B cell (primary cell): ENCODE results near the gene HHIPL1. TPM values are rescaled to one million over a fixed set of nuclear protein-coding genes. Genes with fewer than 3 reads are reported as not detected.

Source experiments
- ATAC-seq: fragments of 200-7000 bp; cut with Tn5 transposase; one replicate; pipeline ENCODE4 v1.10.0; 2021; ENCODE audit warnings: low read depth, mild to moderate bottlenecking, moderate number of reproducible peaks, moderate library complexity
- CTCF ChIA-PET: fragments of 350-600 bp; sonication (Branson Sonifier 250); formaldehyde crosslinking; loops from one replicate; lab custom pipeline; 2021; ENCODE audit warnings: antibody characterized with exemption, inconsistent platforms; lab: Charles Lee
- POLR2A ChIA-PET: fragments of 350-600 bp; sonication (Branson Sonifier 250); formaldehyde crosslinking; loops from one replicate; lab custom pipeline; 2021; ENCODE audit warnings: antibody characterized with exemption; lab: Charles Lee
- DNase-seq: peaks from one replicate; pipeline ENCODE4 v3.0.0; 2013
- H2AFZ ChIP-seq: 2 replicates; pipeline ENCODE4 v1.6.1; 2012; ENCODE audit warnings: mild to moderate bottlenecking, low read depth, low read length; ENCODE audit not compliant: insufficient read depth, poor library complexity, severe bottlenecking
- H3K27ac ChIP-seq, 2 donors: 1 replicate in 1 of 2; 2 replicates in 1 of 2; pipeline ENCODE4 v1.5.1; 2012 to 2013; ENCODE audit warnings: low read length in 2 of 2, mild to moderate bottlenecking in 2 of 2, moderate library complexity in 1 of 2
- H3K27me3 ChIP-seq, 4 experiments: fragments of 200-600 bp in 1 of 4; sonication (generic) in 1 of 4; replicated peaks in 1 of 4; 1 replicate in 2 of 4; 2 replicates in 2 of 4; pipeline versions ENCODE4 v1.6.1 to v1.7.0; 2013 to 2016; ENCODE audit warnings: low read length in 3 of 4, mild to moderate bottlenecking in 2 of 4, mixed read lengths in 1 of 4, moderate library complexity in 1 of 4; ENCODE audit not compliant: insufficient read depth in 4 of 4, control insufficient read depth in 3 of 4; ENCODE audit errors: control extremely low read depth in 1 of 4
- H3K36me3 ChIP-seq, 2 experiments: replicated peaks in 1 of 2; 1 replicate in 1 of 2; 2 replicates in 1 of 2; pipeline versions ENCODE4 v1.6.1 to v1.7.1; 2013; ENCODE audit warnings: low read length in 1 of 2; ENCODE audit not compliant: insufficient read depth in 2 of 2, control insufficient read depth in 1 of 2; ENCODE audit errors: control extremely low read depth in 1 of 2, extremely low read depth in 1 of 2
- H3K4me1 ChIP-seq, 2 donors: fragments of 200-600 bp in 1 of 2; sonication (generic) in 1 of 2; 1 replicate in 1 of 2; 2 replicates in 1 of 2; pipeline versions ENCODE4 v1.5.1 to v1.6.1; 2013 to 2017; ENCODE audit warnings: low read length in 2 of 2; ENCODE audit not compliant: control insufficient read depth in 2 of 2, insufficient read depth in 2 of 2
- H3K4me2 ChIP-seq: replicated peaks from 2 replicates; pipeline ENCODE3; 2012; ENCODE audit warnings: mild to moderate bottlenecking, low read depth, low read length; ENCODE audit not compliant: poor library complexity, severe bottlenecking
- H3K4me3 ChIP-seq, 5 experiments: fragments of 200-600 bp in 1 of 5; sonication (generic) in 1 of 5; 1 replicate in 3 of 5; 2 replicates in 2 of 5; pipeline versions ENCODE4 v1.5.1 to v1.7.0; 2011 to 2016; ENCODE audit warnings: low read length in 4 of 5, mild to moderate bottlenecking in 4 of 5, low read depth in 2 of 5, control low read depth in 1 of 5, moderate library complexity in 1 of 5; ENCODE audit not compliant: insufficient read depth in 1 of 5; ENCODE audit errors: control extremely low read depth in 1 of 5, extremely low read depth in 1 of 5
- H3K79me2 ChIP-seq: fragments of 200-600 bp; sonication (generic); one replicate; pipeline ENCODE4 v1.6.0; 2016; ENCODE audit warnings: low read length; ENCODE audit not compliant: control insufficient read depth, insufficient read depth
- H3K9ac ChIP-seq: fragments of 200-600 bp; sonication (generic); 2 replicates; pipeline ENCODE4 v1.6.1; 2017; ENCODE audit warnings: mild to moderate bottlenecking, low read length, moderate library complexity
- H3K9me3 ChIP-seq, 3 donors: one replicate each; pipeline versions ENCODE4 v1.6.1 to v1.7.1; 2013; ENCODE audit warnings: low read length in 2 of 3; ENCODE audit not compliant: control insufficient read depth in 2 of 3, insufficient read depth in 1 of 3; ENCODE audit errors: control extremely low read depth in 1 of 3
- H4K20me1 ChIP-seq: 2 replicates; pipeline ENCODE4 v1.6.0; 2012; ENCODE audit warnings: mild to moderate bottlenecking, low read length; ENCODE audit not compliant: insufficient read depth, control insufficient read depth, poor library complexity, severe bottlenecking
- H3K27ac Mint-ChIP-seq: one replicate; pipeline ENCODE4 v1.8.0; 2021; ENCODE audit warnings: mixed read lengths
- H3K27me3 Mint-ChIP-seq: one replicate; pipeline ENCODE4 v1.8.0; 2021; ENCODE audit warnings: mixed read lengths
- H3K4me1 Mint-ChIP-seq: one replicate; pipeline ENCODE4 v1.8.0; 2021; ENCODE audit warnings: mixed read lengths
- H3K4me3 Mint-ChIP-seq: one replicate; pipeline ENCODE4 v1.8.0; 2021; ENCODE audit warnings: mixed read lengths
- H3K9me3 Mint-ChIP-seq: one replicate; pipeline ENCODE4 v1.8.0; 2022; ENCODE audit warnings: mixed read lengths; ENCODE audit not compliant: insufficient read depth
- CTCF ChIP-seq: fragments of 200-600 bp; IDR thresholded peaks from one replicate; pipeline ENCODE4 v1.8.0; 2022; ENCODE audit warnings: antibody characterized with exemption, mild to moderate bottlenecking
- EZH2 ChIP-seq: IDR thresholded peaks from 2 replicates; pipeline ENCODE4 v1.6.1; 2012; ENCODE audit warnings: borderline replicate concordance, low read depth, mild to moderate bottlenecking, moderate library complexity, low read length; ENCODE audit not compliant: insufficient read depth, poor library complexity, severe bottlenecking
- WGBS: methylation state at CpG from one replicate; pipeline ENCODE4 v1.1.5; 2013; ENCODE audit warnings: missing lambda C conversion rate; ENCODE audit not compliant: insufficient coverage; 5-methylcytosine and 5-hydroxymethylcytosine counted together
- intact Hi-C: fragments of 100-400 bp; cut with micrococcal nuclease; formaldehyde crosslinking; loops from one replicate; pipeline ENCODE4 v1.10.0; 2022
- polyA plus RNA-seq: library from polyadenylated mRNA; depleted of rRNA; stranded (reverse); fragments of >200 nt; gene quantifications from 2 replicates; pipeline ENCODE4 v1.2.3, GENCODE V29; 2012
- total RNA-seq, 2 donors: library from RNA; stranded (reverse); fragments of 120-200 nt in 1 of 2; gene quantifications; 1 replicate in 1 of 2; 2 replicates in 1 of 2; pipeline versions ENCODE4 v1.2.3 to v1.2.4, GENCODE V29; 2013 to 2022

HHIPL1 gene
- total and polyA plus RNA-seq, 2 donors (not counting 1 experiment from before 2014, with no cell fraction given): not detected

- Histone ChIP-seq H3K4me1 (peaks cover 0 to 4% of the 10 kb centered on the region in 2 donors), H3K79me2 (no peaks in the 10 kb centered on the region), H3K9ac (no peak overlapping the region), H4K20me1 (no peaks in the 10 kb centered on the region), H3K36me3 (no peaks in the 10 kb centered on the region), H3K4me2 (no peak overlapping the region), H3K27ac (no peak overlapping the region), H3K27me3 (peaks cover 0 to 6% (median 0%) of the 10 kb centered on the region in 4 experiments), H3K4me3 (no peak overlapping the region), H2AFZ (no peak overlapping the region), H3K9me3 (no peaks in the 10 kb centered on the region)
- POLR2A ChIA-PET: no interaction called here
- WGBS: 2% methylated on average over 3 of the region's 3 CpGs
- DNase-seq: no peak
- no peak overlapping the region for H3K4me3 Mint-ChIP-seq
- peaks cover 27% of the 10 kb centered on the region for H3K27me3 Mint-ChIP-seq
- intact Hi-C loops: no loop called here
- ATAC-seq: no peak
- H3K4me1 Mint-ChIP-seq: peaks cover 9% of the 10 kb centered on the region
- TF ChIP-seq CTCF: no peak
- no peak for TF ChIP-seq EZH2
- CTCF ChIA-PET: no interaction called here
- H3K27ac Mint-ChIP-seq: no peak overlapping the region
- H3K9me3 Mint-ChIP-seq: no peaks in the 10 kb centered on the region
These were observed 11.8 kb upstream of the HHIPL1 start for GRCh38 chr14:99633141-99633540.

- Mint-ChIP-seq H3K4me1 (peaks cover 9% of the 10 kb centered on the region), H3K9me3 (no peaks in the 10 kb centered on the region), H3K27ac (no peak overlapping the region), H3K27me3 (peaks cover 26% of the 10 kb centered on the region), H3K4me3 (no peak overlapping the region)
- H3K9me3 ChIP-seq: no peaks in the 10 kb centered on the region
- no peak overlapping the region for H2AFZ ChIP-seq
- TF ChIP-seq CTCF: no peak
- no peak for TF ChIP-seq EZH2
- H3K27me3 ChIP-seq: peaks cover 0 to 3% (median 0%) of the 10 kb centered on the region in 4 experiments
- no peak overlapping the region for H3K4me2 ChIP-seq
- H3K4me3 ChIP-seq: no peak overlapping the region
- CTCF ChIA-PET: interaction anchor here (1.1 kb wide), 1 partner anchor 25 kb away, joined by 3 read pairs; no protein-coding TSS in a partner anchor
- peaks cover 0 to 1% of the 10 kb centered on the region in 2 donors for H3K4me1 ChIP-seq
- DNase-seq (no peak), ATAC-seq (no peak)
- no peaks in the 10 kb centered on the region for H3K36me3 ChIP-seq
- H3K9ac ChIP-seq: no peak overlapping the region
- intact Hi-C loops: no loop called here
- H3K79me2 ChIP-seq: no peaks in the 10 kb centered on the region
- POLR2A ChIA-PET: no interaction called here
- 5% methylated on average over 8 of the region's 10 CpGs for WGBS
- no peaks in the 10 kb centered on the region for H4K20me1 ChIP-seq
- H3K27ac ChIP-seq: no peak overlapping the region
These were observed 11.0 kb upstream of the HHIPL1 start for GRCh38 chr14:99633918-99634317.
